Peyer's patch (tissue), 4 donors: Measurements from ENCODE around the gene DUSP7. TPM values are rescaled to one million over a fixed set of nuclear protein-coding genes. Genes with fewer than 3 reads are reported as not detected.

Experiments
- DNase-seq, 3 donors: peaks; one replicate each; pipeline ENCODE4 v3.0.0-alpha.2; 2017 to 2019
- H3K27ac ChIP-seq, 4 donors: fragments of 200-600 bp; sonication (generic); one replicate each; pipeline ENCODE4 v1.5.1; 2016 to 2019
- H3K27me3 ChIP-seq, 2 donors: fragments of 200-600 bp; sonication (generic); one replicate each; pipeline ENCODE4 v1.5.1; 2019
- H3K36me3 ChIP-seq, 3 donors: fragments of 200-600 bp; sonication (generic); one replicate each; pipeline ENCODE4 v1.5.1; 2016 to 2019
- H3K4me1 ChIP-seq, 4 donors: fragments of 200-600 bp; sonication (generic); one replicate each; pipeline ENCODE4 v1.5.1; 2016 to 2019
- H3K4me3 ChIP-seq, 4 donors: fragments of 200-600 bp; sonication (generic); 1 replicate in 3 of 4; 2 replicates in 1 of 4; pipeline ENCODE4 v1.5.1; 2016 to 2019; ENCODE audit warnings: mild to moderate bottlenecking in 1 of 4
- H3K9me3 ChIP-seq, 4 donors: fragments of 200-600 bp; sonication (generic); one replicate each; pipeline ENCODE4 v1.5.1; 2016 to 2019; ENCODE audit warnings: mild to moderate bottlenecking in 1 of 4
- POLR2A ChIP-seq, 2 donors: fragments of 450-650 bp; IDR thresholded peaks; one replicate each; pipeline ENCODE4 v1.5.1; 2017; ENCODE audit warnings: antibody characterized with exemption in 2 of 2, mild to moderate bottlenecking in 2 of 2, moderate library complexity in 2 of 2
- total RNA-seq, 4 donors: library from RNA; depleted of rRNA; stranded (reverse); fragments of >200 nt; gene quantifications; one replicate each; pipeline ENCODE4 v1.1.0, GENCODE V29; 2016
- TF ChIP-seq, protein P1 (sequence below), 6 experiments: fragments of 450-650 bp in 4 of 6; fragments of 200-600 bp in 2 of 6; sonication (generic) in 1 of 6; IDR thresholded peaks; one replicate each; pipeline ENCODE4 v1.5.1; 2017 to 2019; ENCODE audit warnings: antibody characterized with exemption in 6 of 6, mild to moderate bottlenecking in 3 of 6, moderate library complexity in 1 of 6

DUSP7 gene
- total RNA-seq, 4 donors from 2014 or later: 3.3 to 7.1 (median 6.0) TPM

DNA sequence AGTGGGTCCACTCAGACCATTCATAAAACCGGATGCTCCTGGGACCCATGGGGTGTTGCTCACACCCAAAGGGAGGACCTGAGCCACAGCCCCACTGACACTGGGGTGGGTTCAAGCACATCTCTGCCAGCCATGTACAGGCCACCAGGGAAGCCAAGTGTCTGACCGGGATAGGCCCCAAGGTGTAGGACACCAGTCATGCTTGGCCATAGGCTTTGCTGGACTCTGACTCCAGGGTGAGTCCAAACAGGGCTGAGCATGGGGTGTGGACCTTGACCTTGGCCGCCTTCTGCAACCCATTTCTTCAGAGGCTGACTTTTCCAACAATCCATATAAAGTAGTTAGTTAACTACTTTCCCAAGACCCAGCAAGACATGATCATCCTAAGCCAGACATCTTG, 31.4 kb upstream of the DUSP7 start:
- H3K27ac ChIP-seq: no peak overlapping the region
- no peaks in the 10 kb centered on the region for H3K36me3 ChIP-seq
- no peak overlapping the region for H3K4me3 ChIP-seq
- TF ChIP-seq, protein P1, sequence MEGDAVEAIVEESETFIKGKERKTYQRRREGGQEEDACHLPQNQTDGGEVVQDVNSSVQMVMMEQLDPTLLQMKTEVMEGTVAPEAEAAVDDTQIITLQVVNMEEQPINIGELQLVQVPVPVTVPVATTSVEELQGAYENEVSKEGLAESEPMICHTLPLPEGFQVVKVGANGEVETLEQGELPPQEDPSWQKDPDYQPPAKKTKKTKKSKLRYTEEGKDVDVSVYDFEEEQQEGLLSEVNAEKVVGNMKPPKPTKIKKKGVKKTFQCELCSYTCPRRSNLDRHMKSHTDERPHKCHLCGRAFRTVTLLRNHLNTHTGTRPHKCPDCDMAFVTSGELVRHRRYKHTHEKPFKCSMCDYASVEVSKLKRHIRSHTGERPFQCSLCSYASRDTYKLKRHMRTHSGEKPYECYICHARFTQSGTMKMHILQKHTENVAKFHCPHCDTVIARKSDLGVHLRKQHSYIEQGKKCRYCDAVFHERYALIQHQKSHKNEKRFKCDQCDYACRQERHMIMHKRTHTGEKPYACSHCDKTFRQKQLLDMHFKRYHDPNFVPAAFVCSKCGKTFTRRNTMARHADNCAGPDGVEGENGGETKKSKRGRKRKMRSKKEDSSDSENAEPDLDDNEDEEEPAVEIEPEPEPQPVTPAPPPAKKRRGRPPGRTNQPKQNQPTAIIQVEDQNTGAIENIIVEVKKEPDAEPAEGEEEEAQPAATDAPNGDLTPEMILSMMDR (IDR thresholded peaks at IDR 0.05): no peak
- no peak for TF ChIP-seq POLR2A (IDR thresholded peaks at IDR 0.05)
- H3K4me1 ChIP-seq: peaks cover 0 to 5% (median 0%) of the 10 kb centered on the region in 4 donors
- H3K27me3 ChIP-seq: no peaks in the 10 kb centered on the region
- DNase-seq: peak in 2 of 3 donors; percentile 65 to 69
- H3K9me3 ChIP-seq: no peaks in the 10 kb centered on the region

DNA sequence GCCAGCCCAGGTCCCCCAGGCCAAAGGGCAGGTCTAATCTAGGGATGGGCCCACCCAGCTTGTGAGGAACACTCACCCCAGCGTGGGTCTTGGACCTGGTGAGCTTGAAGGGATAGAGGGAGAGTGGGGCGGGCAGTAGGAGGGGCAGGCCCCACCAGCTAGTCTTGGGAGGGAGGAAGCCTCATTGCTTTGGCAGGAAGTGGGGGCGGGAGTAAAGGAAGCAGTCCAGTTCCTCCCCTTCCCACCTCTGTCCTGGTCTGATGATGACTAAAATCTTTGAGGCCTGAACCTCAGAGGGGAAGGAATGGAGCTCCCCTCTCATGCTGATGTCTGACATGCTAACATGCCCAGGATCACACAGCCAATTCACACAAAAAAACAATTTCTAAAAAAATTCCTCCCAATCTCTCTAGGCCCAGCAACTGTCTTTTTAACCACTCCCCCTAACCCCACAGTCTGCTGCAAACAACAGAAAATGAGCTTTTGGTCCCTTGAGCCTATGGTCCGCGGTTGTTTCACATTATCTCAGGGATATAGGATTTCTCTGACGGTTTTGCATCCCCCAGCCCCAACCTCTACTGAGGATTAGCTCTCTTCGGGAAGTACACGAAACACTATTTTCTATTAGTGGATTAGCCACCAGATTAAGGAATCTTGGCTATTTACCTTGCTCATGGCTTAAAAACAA, 30.7 kb upstream of the DUSP7 start:
- no peak overlapping the region for H3K27ac ChIP-seq
- H3K36me3 ChIP-seq: no peaks in the 10 kb centered on the region
- no peak for TF ChIP-seq POLR2A (IDR thresholded peaks at IDR 0.05)
- TF ChIP-seq, protein P1 (IDR thresholded peaks at IDR 0.05): no peak
- H3K4me3 ChIP-seq: no peak overlapping the region
- H3K9me3 ChIP-seq: no peaks in the 10 kb centered on the region
- no peak for DNase-seq
- H3K4me1 ChIP-seq: peaks cover 0 to 5% (median 0%) of the 10 kb centered on the region in 4 donors
- H3K27me3 ChIP-seq: no peaks in the 10 kb centered on the region

DNA sequence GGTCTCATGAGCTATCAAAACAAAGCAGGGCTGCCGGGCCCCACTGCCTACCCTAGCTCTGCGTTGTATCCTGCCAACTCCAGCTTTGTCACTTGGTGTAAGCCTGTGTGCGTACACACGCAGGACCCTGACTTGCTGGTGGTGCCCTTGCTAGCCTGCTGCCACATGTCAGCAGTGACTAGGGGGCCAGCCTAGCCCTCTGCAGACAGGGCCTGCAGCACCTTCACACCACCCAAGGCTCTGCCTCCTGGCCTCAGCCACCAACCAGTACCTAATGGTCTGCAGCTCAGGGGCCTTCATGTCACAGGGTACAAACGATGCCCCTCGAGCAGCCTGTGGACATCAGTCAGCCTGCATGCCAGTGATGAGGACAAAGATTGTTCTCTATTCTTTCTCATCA, 30.1 kb upstream of the DUSP7 start:
- no peak for DNase-seq
- H3K9me3 ChIP-seq: no peaks in the 10 kb centered on the region
- TF ChIP-seq, protein P1 (IDR thresholded peaks at IDR 0.05): no peak
- no peak for TF ChIP-seq POLR2A (IDR thresholded peaks at IDR 0.05)

DNA sequence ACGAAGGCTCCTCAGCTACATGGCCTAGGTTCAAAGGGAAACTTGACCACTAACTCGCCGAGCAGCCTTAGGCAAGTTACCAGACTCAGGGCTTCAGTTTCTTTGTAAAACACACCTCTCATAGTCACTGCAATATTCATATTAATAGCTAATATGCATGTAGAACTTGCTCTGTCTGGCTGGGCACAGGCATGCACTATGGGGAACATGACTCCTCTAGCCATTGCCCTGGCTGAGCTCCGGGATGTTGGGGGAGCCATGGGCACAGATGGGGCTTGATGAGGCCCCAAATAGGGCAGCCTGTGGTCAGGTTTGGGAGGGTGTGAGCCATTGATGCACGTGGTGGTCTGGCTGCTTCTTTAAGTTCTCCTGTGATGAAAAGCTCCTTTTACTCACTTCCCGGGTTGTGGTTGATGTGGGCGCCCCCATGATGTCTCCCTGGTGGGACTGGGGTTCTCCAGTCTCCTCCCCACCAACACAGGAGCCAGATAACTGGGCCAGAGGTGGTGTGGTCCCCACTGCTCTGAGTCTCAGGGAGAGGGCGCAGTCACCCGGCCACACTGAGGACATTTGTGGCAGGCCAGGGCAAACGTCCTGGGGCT, 29.4 kb upstream of the DUSP7 start:
- no peak for TF ChIP-seq POLR2A (IDR thresholded peaks at IDR 0.05)
- TF ChIP-seq, protein P1 (IDR thresholded peaks at IDR 0.05): no peak
- Histone ChIP-seq H3K4me3 (no peak overlapping the region), H3K27ac (no peak overlapping the region), H3K27me3 (no peaks in the 10 kb centered on the region), H3K9me3 (no peaks in the 10 kb centered on the region), H3K4me1 (peaks cover 0 to 5% (median 0%) of the 10 kb centered on the region in 4 donors), H3K36me3 (no peaks in the 10 kb centered on the region)
- DNase-seq: no peak

More for the DNA sequence above, 30.1 kb upstream of the DUSP7 start:
- H3K27ac ChIP-seq: no peak overlapping the region
- no peaks in the 10 kb centered on the region for H3K36me3 ChIP-seq
- no peak overlapping the region for H3K4me3 ChIP-seq
- peaks cover 0 to 5% (median 0%) of the 10 kb centered on the region in 4 donors for H3K4me1 ChIP-seq
- H3K27me3 ChIP-seq: no peaks in the 10 kb centered on the region

DNA sequence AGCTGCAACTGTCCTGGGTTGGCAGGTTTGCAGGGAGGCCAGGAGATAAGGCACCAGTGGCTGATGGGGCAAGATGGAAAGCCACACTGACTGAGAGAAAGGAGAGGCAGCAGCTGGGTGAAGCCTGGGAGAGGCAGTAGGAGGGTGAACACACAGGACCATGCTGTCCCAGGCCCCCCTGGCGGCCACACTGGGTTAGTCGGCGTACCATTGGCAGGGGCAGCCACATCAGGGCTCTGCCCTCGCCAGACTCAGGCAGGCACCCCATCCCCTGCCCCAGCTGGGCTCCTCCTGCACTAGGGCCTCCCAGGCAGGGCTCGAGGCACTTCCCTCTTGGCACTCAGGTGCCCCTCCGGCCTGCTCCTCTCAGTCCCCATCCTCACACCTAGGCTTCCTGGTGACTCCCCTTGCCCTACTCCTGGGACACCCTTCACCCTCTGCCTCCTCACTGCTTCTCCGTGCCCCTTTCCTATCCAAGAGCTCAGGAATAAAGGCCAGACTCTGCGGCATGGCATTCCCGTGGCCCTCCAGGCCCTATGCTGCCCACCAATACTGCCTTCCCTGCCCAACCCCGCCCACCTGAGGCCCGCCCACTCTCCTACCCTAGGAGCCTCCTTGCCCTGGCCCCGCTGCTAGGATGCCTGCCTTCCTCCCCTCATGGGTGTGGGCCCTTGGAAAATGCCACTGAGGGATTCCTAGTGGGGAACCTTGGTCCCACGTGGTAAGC, 28.7 kb upstream of the DUSP7 start:
- Histone ChIP-seq H3K4me1 (peaks cover 0 to 5% (median 0%) of the 10 kb centered on the region in 4 donors), H3K36me3 (no peaks in the 10 kb centered on the region), H3K4me3 (no peak overlapping the region), H3K9me3 (no peaks in the 10 kb centered on the region), H3K27me3 (no peaks in the 10 kb centered on the region), H3K27ac (no peak overlapping the region)
- no peak for TF ChIP-seq POLR2A (IDR thresholded peaks at IDR 0.05)
- TF ChIP-seq, protein P1 (IDR thresholded peaks at IDR 0.05): no peak
- no peak for DNase-seq
